ENCODE results near the gene SMTNL2.

- no peak for TF ChIP-seq CTCF (IDR thresholded peaks at IDR 0.05)
- TF ChIP-seq POLR2A (IDR thresholded peaks at IDR 0.05), result no peak
Measured at GRCh38 chr17:4540224-4540651, 44.1 kb upstream of the SMTNL2 start.
